ENCODE measurements around the gene CRYBG1.

The CRYBG1 gene

DNA sequence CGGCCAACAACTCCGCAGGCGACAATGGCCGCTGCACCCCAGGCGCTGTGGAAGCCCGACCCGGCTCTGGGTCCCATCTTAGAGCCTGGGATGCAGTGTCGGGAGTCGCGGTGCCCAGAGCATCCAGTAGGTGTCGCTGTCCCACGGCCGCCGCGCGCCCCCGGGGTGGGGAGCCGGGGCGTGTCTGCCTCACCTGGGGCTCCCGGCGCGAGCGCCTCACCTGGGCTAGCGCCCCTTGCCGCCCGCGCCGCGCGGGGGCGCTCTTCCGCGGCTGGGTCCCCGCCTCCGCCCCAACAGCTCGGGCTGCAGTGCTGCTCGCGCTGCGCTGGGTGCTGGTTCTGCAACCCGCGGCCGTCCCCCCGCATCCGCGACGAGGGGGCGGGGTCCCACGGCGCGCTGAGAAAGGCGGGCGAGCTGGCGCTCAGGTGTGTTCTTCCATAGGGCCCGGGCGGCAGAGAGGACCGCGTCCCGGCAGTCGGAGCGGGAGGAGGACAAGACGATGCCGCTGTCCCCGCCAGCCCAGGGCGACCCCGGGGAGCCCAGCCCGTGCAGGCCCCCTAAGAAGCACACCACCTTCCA, at the start of gene CRYBG1:
Gene CRYBG1 (plus strand): TSS at position 308 of the 579 bp plus-strand sequence. CDS start 192 bp downstream, at position 500.
- Mint-ChIP-seq H3K4me3 (peak within 1 kb of the TSS; percentile 85 to 95), H3K4me1 (peaks cover 16% of the 10 kb centered on the region), H3K9me3 (no peaks in the 10 kb centered on the region), H3K27me3 (peaks cover 65% of the 10 kb centered on the region), H3K27ac (peak within 1 kb of the TSS; percentile 35 to 82)
- peak; percentile 89 for ATAC-seq
- peak; percentile 69 to 75 for DNase-seq

- ATAC-seq = peak; percentile 67
- peak overlapping the region in 1 of 2 donors; percentile 67 for H3K4me3 Mint-ChIP-seq
Observed at GRCh38 chr6:106315765-106316374, 44.6 kb upstream of the CRYBG1 start.

DNA sequence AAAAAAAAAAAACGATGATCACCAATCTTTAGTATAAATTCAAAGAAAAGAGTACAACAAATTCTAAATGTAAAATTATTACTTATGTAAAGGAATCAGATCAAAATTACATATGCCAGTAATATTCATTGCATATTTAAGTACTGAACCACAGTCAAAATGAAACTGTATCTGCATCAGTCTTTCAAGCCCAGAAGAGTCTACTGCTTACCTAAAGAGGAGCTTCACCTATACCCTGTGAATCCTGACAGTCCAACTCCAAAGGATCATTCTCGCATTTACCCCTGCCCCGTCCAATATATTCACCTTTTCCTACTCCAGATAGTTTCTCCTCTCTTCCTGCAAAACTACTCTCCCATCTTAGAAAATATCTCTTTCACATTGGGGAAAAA, 44.1 kb upstream of the CRYBG1 start:
- peak; percentile 90 for ATAC-seq
- peaks cover 47% of the 10 kb centered on the region for H3K4me1 Mint-ChIP-seq
- no peaks in the 10 kb centered on the region for H3K27me3 Mint-ChIP-seq
- no peaks in the 10 kb centered on the region for H3K9me3 Mint-ChIP-seq
- no peak for DNase-seq
- H3K27ac Mint-ChIP-seq = peak overlapping the region in 1 of 2 donors; percentile 71
- peak overlapping the region; percentile 11 to 67 for H3K4me3 Mint-ChIP-seq

More at GRCh38 chr6:106315765-106316374, 44.6 kb upstream of the CRYBG1 start:
- no peak overlapping the region for H3K27ac Mint-ChIP-seq
- no peak for DNase-seq
- H3K27me3 Mint-ChIP-seq = no peaks in the 10 kb centered on the region
- H3K9me3 Mint-ChIP-seq = no peaks in the 10 kb centered on the region
- peaks cover 52% of the 10 kb centered on the region for H3K4me1 Mint-ChIP-seq

DNA sequence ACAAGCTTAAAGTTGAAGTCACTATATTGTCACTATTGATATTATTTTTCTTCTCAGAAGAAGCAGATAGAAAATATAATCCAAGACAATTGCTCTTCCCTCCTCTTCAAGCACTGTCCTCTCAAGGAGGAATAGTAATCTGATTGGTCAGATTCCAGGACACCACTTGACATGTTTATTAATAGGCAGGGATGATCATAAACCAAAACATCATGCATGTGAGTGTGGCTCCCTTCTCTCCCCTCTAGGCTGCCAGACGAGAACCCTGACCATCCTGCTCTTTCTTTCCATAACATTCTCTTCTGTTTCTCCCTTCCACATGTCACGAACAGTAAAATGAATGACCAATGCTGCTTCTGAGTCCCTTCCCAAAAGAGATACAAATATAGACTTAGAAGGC, 42.5 kb upstream of the CRYBG1 start:
- ATAC-seq (no peak), DNase-seq (no peak)
- H3K9me3 Mint-ChIP-seq = no peaks in the 10 kb centered on the region
- H3K27me3 Mint-ChIP-seq = no peaks in the 10 kb centered on the region
- peaks cover 44% of the 10 kb centered on the region for H3K4me1 Mint-ChIP-seq
- H3K4me3 Mint-ChIP-seq = no peak overlapping the region
- no peak overlapping the region for H3K27ac Mint-ChIP-seq

DNA sequence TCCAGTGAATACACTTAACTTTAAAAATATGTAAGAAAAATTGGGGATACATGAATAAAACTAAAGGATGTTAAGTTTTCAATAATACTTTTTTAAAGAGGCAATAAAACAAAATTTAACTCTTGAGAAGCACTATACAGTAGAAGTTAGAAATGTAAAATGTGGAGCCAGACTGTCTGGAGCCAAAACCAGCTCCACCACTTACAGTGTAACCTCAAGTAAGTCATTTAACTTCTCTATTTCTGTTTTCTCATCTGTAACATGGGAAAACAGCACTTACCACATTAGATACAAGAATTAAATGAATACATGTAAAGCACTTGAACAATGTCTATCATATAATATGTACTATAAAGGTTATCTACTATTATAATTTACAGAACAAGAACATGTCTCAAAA, 41.7 kb upstream of the CRYBG1 start:
- peaks cover 47% of the 10 kb centered on the region for H3K4me1 Mint-ChIP-seq
- H3K27me3 Mint-ChIP-seq = no peaks in the 10 kb centered on the region
- H3K4me3 Mint-ChIP-seq = no peak overlapping the region
- no peaks in the 10 kb centered on the region for H3K9me3 Mint-ChIP-seq
- ATAC-seq (no peak), DNase-seq (no peak)
- H3K27ac Mint-ChIP-seq = no peak overlapping the region

GRCh38 chr6:106321940-106322339, 38.6 kb upstream of the CRYBG1 start:
- H3K9me3 Mint-ChIP-seq = no peaks in the 10 kb centered on the region
- H3K4me1 Mint-ChIP-seq = peaks cover 53% of the 10 kb centered on the region
- H3K4me3 Mint-ChIP-seq = no peak overlapping the region
- H3K27me3 Mint-ChIP-seq = no peaks in the 10 kb centered on the region
- H3K27ac Mint-ChIP-seq = no peak overlapping the region
- DNase-seq = no peak
- no peak for ATAC-seq

DNA sequence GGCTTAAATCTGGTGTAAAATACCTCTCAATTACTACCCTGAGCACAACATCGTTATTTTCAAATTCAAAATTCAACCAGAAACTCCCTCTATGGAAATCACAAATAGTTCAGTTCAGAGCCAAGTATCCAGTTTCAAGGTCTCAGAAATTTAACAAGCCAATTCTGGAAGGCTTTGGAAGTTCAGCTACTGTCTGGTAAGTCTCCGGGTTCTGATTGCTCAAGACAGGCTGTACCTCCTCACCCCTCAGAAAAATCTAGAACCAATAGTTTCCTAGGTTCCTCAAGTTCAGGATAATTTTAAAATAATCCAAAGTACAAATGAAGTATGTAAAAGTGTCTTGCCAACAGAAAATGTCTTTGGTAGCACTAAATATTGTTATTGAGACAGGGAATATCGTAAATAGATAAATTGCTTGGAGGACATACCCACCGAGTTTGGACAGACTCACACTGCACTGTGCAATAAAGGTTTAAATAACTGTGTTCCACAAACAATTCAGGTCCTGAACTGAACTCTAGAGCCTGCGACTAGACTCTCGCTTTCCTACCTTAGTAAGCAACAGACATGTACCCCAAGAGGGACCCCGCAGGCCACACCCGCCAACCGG, 35.7 kb upstream of the CRYBG1 start:
- peak overlapping the region; percentile 99 for H3K27ac Mint-ChIP-seq
- H3K27me3 Mint-ChIP-seq = peaks cover 14% of the 10 kb centered on the region
- H3K4me3 Mint-ChIP-seq = peak overlapping the region; percentile 97 to 99

GRCh38 chr6:106325336-106326178, 35.0 kb upstream of the CRYBG1 start, which contains the start of gene ATG5:
Gene ATG5 (minus strand): TSS chr6:106325760. CDS start chr6:106316208, 9,552 bp downstream.
- Mint-ChIP-seq H3K27me3 (peaks cover 20% of the 10 kb centered on the region), H3K4me1 (peaks cover 40% of the 10 kb centered on the region), H3K4me3 (peak within 1 kb of the TSS; percentile 97 to 99), H3K9me3 (no peaks in the 10 kb centered on the region), H3K27ac (peak within 1 kb of the TSS; percentile 99)
- ATAC-seq = peak; percentile 96
- DNase-seq = peak; percentile 99 to 100

More for the DNA sequence above, 35.7 kb upstream of the CRYBG1 start:
- H3K4me1 Mint-ChIP-seq = peaks cover 40% of the 10 kb centered on the region
- ATAC-seq (no peak), DNase-seq (no peak)
- no peaks in the 10 kb centered on the region for H3K9me3 Mint-ChIP-seq

DNA sequence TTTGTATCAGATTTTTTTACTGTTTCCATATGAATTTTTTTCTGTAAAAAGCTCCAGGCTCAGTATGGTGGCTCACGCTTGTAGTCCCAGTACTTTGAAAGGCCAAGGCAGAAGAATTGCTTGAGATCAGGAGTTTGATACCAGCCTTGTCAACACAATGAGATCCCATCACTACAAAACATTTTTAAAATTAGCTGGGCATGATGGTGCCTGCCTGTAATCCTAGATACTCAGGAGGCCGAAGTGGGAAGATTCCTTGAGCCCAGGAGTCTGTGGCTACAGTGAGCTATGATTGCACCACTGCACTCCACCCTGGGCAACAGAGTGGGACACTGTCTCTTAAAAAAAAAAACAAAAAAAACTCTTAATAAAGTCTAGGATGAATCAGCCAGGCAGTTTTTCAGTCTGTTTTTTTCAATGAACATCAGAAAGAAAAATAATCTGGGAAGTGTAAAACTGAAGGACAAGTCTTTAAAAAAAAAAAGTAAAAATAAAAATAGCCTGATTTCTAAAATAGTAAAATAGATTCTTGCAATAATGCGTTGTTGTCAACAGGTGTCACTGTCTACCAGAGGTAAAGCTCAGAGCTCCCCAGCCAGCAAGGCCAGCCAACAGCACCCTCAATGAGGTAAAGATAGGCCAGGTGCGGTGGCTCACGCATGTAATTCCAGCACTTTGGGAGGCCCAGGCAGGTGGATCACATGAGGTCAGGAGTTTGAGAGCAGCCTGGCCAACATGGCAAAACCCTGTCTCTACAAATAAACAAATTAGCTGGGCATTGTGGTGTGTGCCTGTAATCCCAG, 25.7 kb upstream of the CRYBG1 start:
- peaks cover 8% of the 10 kb centered on the region for H3K4me1 Mint-ChIP-seq

GRCh38 chr6:106339334-106340029, 21.0 kb upstream of the CRYBG1 start:
- Mint-ChIP-seq H3K4me3 (peak overlapping the region in 1 of 2 donors; percentile 3), H3K27ac (peak overlapping the region in 1 of 2 donors; percentile 59), H3K9me3 (no peaks in the 10 kb centered on the region), H3K4me1 (peaks cover 8% of the 10 kb centered on the region), H3K27me3 (peaks cover 27% of the 10 kb centered on the region)
- DNase-seq (peak; percentile 41 to 52), ATAC-seq (peak; percentile 93)

More for the DNA sequence above, 25.7 kb upstream of the CRYBG1 start:
- H3K9me3 Mint-ChIP-seq = no peaks in the 10 kb centered on the region
- H3K27me3 Mint-ChIP-seq = peaks cover 32% of the 10 kb centered on the region
- DNase-seq = peak; percentile 36 to 44
- H3K4me3 Mint-ChIP-seq = no peak overlapping the region
- H3K27ac Mint-ChIP-seq = no peak overlapping the region
- ATAC-seq = peak; percentile 79

DNA sequence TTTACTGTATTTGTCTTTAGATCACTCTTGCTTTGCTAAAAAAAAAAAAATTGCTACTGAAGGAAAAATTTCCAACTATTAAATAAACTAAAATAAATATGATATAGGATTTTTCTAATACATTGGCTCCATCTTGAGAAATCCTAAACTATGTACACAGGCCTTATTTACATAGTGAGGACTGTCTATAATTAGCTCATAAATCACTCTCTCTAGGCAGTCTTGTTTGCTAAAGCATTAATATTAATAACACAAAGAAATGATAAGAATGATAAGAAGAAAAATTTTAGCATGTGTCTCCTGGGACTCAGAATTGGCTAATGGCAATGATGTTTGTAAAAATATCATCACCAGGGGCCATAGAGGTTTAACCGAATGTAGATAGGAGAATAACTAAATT, 13.3 kb upstream of the CRYBG1 start:
- Mint-ChIP-seq H3K27ac (no peak overlapping the region), H3K4me3 (no peak overlapping the region), H3K9me3 (peaks cover under 1 to 3% of the 10 kb centered on the region in 2 donors), H3K4me1 (no peaks in the 10 kb centered on the region), H3K27me3 (peaks cover 20% of the 10 kb centered on the region)
- ATAC-seq (no peak), DNase-seq (no peak)

DNA sequence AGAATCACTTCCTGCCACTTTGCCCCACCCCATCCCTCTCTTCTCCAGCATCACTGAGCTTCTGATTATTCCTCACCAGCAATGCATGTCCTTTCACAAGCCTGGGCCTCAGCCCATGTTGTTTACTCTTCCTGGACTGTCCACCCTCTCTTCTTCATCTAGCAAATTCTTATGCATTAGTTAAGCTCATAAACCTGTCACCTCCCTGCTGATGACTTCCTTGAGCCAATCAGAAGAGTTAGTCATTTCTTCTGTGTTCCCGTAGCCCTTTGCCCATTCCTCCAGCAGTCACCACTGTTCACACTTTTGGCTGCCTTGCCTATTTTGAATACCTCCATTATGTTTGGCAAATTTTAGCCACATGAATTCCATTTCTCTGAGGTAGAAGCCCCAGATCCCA, 4.1 kb upstream of the CRYBG1 start:
- H3K27me3 Mint-ChIP-seq = peaks cover 85% of the 10 kb centered on the region

GRCh38 chr6:106359959-106360409, 533 bp upstream of the CRYBG1 start:
- Mint-ChIP-seq H3K27me3 (peaks cover 70% of the 10 kb centered on the region), H3K27ac (peak overlapping the region; percentile 35 to 82), H3K9me3 (no peaks in the 10 kb centered on the region), H3K4me1 (peaks cover 16% of the 10 kb centered on the region), H3K4me3 (peak overlapping the region; percentile 74 to 84)
- DNase-seq (no peak), ATAC-seq (no peak)

More for the DNA sequence above, 4.1 kb upstream of the CRYBG1 start:
- Mint-ChIP-seq H3K27ac (no peak overlapping the region), H3K4me3 (no peak overlapping the region), H3K9me3 (peaks cover 5 to 10% of the 10 kb centered on the region in 2 donors), H3K4me1 (peaks cover 14% of the 10 kb centered on the region)
- DNase-seq (no peak), ATAC-seq (no peak)

- Mint-ChIP-seq H3K4me1 (peaks cover 16% of the 10 kb centered on the region), H3K27me3 (peaks cover 60% of the 10 kb centered on the region), H3K27ac (peak overlapping the region in 1 of 2 donors; percentile 34), H3K4me3 (peak overlapping the region; percentile 85 to 95), H3K9me3 (no peaks in the 10 kb centered on the region)
- DNase-seq = peak; percentile 22 to 33
- ATAC-seq = peak; percentile 58
Observed at GRCh38 chr6:106360989-106361430, 493 bp downstream of the CRYBG1 start.
